NCI-H187 treated with DMSO at 0.1 percent for 48 hours (cell line): ENCODE data around the gene KCNMA1.

ENCODE experiments used
- DNase-seq: peaks from one replicate; lab custom pipeline; 2025; lab: John Stamatoyannopoulos, UW

Gene KCNMA1

DNA sequence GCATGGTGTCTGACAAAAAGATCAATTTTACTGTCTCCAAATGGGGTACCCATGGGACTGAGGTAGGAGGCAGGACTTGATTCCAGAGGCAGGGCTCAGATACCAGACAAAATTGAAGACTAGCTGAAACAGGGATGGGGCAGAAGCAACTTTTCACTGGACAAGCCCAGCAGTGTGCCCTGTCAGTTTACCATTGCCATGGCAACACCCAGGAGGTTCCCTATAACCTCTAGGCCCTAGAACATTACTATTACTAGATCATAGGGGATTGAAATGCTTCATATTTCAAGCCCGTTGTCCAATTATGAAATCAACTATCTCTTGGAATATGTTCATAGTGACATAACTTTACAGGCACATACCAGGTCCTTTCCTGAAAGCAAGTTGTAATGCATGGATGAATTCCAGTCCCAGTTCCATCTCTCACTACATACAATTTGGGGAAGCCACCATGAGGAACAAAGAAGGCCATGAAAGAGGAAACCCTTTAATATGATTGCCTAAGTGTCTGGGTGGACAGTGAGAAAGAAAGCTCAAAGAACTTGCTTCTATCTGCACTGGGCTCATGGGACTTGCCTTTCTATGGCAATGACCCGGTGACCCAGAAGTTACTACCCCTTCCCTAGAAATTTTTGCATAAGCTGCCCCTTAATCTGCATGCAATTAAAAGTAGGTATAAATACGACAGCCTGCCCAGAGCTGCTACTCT lies 557.9 kb downstream of the KCNMA1 start:
- DNase-seq = no peak

DNA sequence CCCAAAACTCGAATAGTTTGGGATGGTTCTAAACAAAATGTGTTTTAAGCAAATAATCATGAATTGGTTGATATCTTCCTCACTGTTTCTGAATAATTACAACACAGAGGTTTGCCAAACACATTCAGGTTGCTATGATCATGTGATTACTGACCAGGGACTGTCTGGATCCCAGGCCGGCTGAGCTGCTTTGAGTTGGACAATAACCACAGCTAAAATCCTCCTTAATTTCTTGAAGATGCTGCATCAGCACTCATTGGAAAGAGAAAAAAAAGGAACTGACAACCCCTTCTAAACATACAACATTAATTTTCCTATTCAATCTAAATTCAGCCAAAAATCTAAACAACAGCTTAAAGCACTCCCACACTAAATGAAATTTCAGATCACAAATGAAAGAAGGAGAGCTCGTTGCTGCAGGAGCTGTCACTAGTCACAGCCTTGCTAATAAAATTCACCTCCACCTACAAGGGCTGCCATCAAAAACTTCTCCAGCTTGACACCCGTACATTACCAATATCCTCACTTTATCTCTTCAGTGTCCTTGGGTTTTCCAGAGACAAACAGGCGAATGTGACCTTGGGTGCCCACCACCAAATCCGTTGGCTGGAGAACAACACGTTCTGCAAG lies 560.2 kb downstream of the KCNMA1 start:
- no peak for DNase-seq

DNA sequence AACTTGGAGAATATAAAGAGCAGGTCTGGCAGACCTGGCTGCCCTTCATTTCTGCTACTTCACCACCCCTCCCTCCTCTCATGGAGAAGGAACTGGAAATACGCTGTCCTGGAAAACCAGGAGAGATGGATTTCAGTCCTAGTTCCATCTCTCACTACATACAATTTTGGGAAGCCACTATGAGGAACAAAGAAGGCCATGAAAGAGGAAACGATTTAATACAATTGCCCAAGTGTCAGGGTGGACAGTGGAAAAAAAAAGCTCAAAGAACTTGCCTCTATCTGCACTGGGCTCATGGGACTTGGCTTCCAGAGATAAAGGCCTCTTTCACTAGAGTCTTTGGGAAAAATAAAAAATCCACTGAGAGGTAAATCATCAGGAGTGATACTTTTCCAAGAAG lies 561.7 kb downstream of the KCNMA1 start:
- no peak for DNase-seq

DNA sequence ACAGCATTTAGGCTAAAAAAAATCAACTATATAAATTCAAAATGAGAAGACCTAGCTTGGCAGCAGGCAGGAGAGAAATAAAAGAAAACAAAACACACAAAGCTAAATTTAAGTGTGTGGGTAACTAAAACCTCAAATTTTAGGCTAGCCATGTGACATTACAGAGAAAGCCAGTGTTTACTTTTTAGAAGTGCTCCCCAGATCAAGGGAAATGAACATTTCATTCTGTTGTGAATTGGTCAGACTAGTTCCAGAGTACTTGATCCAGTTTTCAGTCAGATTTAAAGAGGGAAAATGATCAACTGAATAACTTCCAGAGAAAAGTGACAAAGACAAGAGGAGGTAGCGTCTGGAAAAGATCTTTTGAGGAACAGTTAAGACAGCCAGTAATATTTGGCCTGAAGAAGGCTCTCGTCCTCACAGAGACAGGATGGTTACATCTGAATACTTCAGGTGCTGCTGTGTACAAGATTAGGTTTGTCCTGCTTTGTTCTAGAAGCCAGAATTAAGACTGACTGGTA lies 563.4 kb downstream of the KCNMA1 start:
- DNase-seq = no peak

- DNase-seq = no peak
These were observed 564.0 kb downstream of the KCNMA1 start for GRCh38 chr10:77073663-77073960.

GRCh38 chr10:77072836-77073662 lies 564.6 kb downstream of the KCNMA1 start:
- no peak for DNase-seq

DNA sequence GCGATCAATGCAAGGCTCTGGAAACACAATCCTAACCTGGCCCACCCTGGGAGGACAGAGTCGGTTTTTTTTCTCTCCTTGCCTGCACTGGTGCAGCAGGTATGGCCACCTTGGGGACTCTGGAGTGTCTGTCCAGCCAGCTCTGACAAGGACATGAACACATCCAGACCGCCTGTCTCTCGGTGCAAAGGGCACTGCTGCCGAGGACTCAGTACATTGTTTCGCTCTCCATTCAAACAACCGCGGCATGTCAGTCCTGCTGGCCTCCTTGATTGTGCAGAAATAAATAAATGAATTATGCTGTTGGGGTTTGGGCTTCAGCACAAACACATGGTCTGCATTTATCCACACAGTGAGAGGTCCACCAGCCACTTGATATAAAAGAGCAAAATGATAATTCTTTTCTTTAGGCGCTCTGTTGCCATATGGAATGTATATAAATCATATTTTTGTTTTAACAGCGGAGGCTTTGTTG lies 565.2 kb downstream of the KCNMA1 start:
- no peak for DNase-seq

DNA sequence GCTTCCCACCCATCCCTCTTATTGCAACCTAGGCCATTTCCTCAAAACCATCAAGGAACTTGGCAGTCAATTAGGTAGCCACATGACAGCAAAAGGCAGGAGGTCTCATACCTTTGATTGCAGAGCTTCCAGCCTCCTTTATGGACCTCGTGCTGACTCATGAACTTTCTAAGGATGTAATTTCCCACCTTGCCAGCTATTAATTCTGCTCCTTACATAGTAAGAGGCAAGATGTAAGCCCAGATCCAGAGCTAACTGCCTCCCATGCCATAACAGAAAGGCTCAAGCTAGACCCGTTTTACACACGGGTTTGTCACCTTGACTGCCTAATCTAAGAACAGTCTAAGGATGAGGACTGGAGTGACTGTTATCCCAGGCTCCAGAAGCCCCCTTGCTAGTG lies 565.7 kb downstream of the KCNMA1 start:
- DNase-seq = no peak

DNA sequence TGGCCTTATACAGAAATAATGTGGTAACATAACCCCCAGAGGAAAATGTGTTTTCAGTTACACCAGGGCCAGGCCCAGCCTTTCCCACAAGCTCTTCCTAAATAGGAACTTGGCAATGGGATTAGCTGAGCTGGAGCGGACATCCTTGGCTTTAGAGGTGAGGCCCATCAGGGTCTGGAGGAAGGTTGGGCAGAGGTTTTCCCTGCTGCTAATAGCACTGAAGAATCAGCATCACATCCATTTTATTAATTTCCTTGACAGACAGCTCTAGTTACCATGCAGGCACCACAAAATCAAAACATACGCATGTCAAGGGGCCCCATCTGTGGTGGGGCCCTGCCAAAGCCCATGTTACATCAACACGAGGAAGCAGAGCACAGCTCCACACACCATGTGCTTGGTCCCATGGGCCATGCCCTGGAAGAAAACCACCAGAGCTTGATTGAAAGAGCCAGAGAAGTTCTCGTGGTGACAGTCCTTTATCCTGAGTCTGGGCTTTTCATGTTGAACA lies 566.6 kb downstream of the KCNMA1 start:
- no peak for DNase-seq

DNA sequence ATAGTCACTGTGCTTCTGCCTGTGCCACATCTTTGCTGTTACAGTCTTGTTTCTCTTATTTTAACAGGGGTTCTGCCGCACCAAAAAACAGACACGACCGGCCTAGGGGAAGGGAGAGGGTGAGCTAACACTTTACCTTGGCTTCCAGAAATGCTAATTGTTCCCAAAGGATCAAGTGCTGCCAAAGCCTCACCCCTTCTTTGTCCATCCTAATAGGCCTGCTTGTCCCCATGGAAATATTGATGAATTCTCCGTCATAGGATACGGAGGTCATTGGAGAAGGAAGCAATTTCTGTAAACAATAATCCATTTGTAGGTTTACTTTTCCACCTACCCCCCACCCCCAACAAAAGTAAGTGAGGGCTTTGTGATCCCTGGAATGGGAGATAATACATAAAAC lies 567.3 kb downstream of the KCNMA1 start:
- no peak for DNase-seq

DNA sequence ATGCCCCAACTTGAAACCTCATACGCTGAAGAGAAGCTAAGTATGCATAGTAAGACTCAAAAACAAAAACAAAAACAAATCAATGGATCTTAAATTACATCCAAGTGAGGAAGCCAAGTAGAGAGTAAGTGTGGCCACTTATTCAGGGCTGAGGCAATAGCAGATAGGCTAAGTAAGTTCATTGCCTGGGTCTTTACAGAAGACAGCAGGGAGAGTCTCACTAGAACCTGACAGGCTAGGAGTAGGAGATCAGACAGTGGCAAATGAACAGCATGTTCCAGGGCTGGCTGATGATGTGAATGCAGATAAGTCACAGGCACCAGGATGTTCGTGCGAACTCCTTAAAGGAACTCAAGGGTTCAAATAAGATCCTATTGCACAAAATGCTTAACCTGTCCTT lies 568.6 kb downstream of the KCNMA1 start:
- DNase-seq = no peak

DNA sequence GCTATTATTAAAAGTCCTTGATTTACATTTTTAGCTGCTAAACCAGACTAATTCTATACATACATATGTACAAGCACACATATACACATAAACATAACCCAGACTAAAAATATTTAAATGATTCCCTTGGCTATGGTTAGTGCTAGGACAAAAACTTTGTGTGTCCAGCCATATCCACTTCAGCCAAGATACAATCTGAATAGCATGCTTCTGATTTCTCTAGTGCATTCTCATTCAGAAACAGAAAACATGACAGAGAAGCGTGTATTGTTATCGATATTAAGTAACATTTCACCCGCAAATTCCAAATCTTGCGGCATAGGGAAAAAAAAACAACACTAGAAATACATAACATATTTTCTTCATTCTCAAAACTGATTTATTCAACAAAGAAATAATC lies 569.3 kb downstream of the KCNMA1 start:
- no peak for DNase-seq

DNA sequence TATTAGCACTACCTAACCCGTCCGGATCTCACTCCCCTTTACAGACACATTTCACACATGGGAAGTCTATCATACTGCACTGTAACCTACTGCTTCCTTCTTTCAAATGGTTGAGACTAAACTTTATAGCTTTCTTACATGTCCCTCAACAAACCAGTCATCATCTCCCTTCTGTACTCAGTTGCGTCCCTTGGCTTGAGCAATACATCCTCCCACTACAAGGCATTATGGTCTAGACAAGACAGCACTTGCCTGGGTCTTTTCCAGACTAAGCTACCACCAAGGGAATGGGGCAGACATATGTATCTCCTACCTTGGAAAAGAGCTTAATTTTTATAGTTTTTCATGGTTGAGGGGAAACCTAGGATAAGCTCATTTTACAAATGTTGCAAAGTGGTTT lies 575.2 kb downstream of the KCNMA1 start:
- DNase-seq = no peak

GRCh38 chr10:77060913-77061312 lies 576.7 kb downstream of the KCNMA1 start:
- no peak for DNase-seq

GRCh38 chr10:77056650-77057049 lies 581.0 kb downstream of the KCNMA1 start:
- DNase-seq = no peak

DNA sequence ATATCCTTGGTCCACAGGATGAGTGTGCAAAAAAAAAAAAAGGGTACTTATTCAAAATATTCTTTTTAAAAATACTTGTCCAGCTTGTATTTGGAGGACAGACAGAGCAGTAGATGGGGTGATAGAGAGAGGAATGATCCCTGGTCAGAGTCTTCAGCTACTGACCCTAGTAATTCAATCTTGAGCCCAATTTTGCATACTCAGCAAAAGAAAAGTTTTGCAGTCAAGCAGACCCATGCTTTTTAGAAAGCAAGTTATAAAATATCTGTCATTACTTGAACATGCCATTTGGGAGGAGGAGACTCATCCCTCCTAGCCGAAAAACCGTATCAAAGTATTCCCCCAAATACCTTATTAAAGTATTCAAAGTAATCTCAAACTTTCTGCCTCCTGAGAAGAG lies 585.0 kb downstream of the KCNMA1 start:
- no peak for DNase-seq

DNA sequence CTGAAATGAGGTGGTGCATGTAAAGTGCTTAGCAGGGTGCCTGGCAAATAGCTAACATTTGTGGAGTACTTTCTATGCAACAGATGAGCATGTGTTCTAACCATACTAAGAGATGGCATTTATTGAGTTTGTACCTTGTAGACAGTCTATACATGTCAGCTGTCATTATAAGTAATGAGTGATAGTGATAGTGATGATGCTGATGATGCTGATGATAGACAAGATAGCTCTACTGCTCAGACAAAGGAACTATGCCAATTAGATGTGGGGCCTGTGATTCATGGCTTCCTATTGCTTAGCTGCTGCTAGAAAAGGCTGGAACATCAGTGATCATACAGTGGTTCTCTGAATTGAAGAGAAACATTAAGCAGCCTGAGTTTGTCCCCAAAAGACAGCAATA lies 585.8 kb downstream of the KCNMA1 start:
- DNase-seq = no peak

DNA sequence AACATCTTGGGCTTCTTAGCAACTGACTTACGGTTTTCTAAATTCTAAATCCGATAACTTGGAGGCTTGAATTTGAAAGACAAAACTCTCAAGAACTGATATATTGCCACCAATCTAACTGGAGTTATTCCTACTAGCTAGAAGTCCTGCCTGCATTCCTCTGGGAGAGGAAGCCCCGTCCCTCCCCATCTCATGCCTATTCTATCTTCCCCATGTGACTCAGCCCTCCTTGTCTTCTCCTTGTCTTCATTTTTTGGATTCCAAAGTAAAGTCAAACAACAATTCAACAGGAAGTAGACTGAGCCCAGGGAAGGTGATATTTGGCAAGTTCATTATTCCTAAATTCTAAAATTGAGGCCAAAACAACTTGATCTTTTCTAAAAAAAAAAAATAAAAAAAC lies 587.7 kb downstream of the KCNMA1 start:
- DNase-seq = no peak

DNA sequence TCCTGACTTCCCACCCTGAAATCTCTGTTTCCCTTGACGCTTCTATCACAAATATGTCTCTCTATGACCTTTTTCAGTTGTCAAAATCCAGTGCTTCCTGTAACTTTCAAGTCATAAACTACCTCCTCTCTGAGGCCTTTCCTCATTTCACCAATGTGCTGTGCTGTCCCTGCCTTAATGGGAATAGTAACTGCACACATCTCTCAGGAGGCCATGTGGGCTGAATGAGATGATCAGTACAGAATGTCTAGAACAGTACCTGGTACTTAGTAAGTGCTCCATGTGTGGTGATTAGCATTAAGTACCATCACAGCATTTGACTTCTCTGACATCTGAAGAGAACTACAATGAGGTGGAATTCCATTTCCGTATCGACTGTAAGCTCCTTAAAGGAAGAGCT lies 588.5 kb downstream of the KCNMA1 start:
- DNase-seq = no peak

DNA sequence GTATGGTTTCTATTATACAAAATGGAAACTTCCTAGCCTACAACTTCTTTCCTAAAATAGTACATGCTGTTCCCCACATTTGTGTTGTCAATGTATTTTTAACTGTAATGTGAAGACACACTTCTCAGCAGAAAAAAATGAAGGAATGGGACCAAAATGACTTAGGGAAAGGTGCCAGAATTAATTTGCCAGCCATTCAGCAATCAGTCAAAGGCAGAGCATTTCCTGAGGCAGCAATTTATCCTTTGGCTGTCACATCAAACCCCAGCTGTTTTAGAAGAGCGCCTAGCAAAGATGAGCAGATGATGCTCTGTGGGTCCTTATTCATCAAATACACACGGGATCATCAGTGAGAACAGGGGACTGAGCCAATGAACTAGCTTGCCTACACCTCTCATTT lies 592.5 kb downstream of the KCNMA1 start:
- DNase-seq = no peak

DNA sequence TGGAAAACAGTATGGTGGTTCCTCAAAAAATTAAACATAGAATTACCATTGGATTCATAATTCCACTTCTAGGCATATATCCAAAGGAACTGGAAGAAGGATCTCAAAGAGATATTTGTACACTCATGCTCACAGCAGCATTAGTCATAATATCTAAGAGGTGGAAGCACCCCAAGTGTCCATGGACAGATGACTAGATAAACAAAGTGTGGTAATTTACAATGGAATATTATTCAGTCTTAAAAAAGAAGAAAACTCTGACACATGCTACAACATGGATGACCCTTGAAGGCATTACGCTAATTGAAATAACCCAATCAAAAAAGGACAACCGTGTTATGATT lies 594.2 kb downstream of the KCNMA1 start:
- DNase-seq = no peak

DNA sequence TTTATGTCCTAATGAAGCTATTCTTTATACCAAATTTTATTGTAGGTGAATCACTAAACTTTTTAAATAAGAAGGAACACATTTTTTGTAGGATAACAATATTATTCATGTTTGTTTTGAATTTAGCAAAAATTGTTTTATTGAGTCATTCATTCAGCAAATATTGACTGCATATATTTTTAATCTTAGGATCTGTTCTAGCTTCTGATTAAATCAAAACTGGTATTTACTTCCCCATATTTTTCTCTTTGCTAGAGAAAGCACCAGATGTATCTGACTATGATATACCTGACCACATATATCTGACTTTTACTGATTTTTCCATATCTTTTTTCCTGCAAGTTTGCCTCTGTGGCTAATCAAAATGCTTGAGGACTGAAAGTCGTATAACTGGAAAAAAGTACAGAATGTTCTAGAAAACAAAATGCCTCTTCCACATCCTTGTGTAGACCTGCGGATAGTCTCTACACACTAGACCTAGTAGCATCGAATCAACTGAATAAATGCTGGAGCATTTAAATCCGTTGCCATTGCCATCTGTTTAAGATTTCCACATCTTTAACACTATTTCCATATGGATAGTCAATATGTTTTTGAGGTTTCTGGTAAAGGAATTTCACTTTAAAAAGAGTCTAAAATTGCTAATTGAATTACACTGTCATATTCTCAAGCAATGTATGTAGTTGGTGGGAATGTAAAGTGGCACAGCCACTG lies 594.7 kb downstream of the KCNMA1 start:
- DNase-seq = no peak
